ENCODE data around the gene ENAH.
"Not testable (repeated sequence)": the region's sequence is repeated elsewhere in the genome, so short reads cannot be mapped to it uniquely, and the experiment has no call there.

ENAH gene

DNA sequence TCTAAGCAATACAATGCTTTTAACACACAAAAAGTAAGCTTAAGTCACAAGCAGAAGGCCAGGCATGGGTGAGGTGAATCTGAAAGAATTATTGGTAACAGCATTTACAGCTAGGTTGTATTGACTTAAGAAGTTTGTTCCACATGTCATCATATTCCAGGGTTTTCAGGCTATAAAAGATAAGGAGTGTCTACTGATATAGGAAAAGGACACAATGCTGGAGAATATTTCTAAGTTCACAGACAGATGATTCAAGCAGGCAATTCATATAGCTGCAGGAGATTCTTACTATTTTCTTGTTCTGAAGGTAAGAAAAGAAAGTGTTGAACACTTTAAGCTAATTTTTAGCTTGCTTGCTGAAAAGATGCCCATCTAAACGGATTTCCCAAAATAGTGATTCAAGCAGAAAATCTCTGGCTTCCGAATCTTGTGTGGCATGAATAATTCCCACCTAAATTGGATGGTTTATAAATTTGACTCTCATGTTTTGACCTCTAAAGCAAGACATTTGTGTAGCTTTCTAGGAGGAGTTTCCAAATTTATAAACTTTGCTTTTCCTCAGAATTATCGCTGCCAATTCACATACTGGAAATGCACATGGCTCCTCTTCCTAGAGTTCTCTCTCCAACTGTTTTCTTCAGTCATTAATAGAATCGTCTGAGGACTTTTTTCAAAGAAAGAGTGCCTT is 129.5 kb downstream of the ENAH start:
- no peak for DNase-seq (ENCODE audit: low read depth)

GRCh38 chr1:225522588-225523262 is 130.2 kb downstream of the ENAH start:
- no peak for DNase-seq (ENCODE audit: low read depth)

DNA sequence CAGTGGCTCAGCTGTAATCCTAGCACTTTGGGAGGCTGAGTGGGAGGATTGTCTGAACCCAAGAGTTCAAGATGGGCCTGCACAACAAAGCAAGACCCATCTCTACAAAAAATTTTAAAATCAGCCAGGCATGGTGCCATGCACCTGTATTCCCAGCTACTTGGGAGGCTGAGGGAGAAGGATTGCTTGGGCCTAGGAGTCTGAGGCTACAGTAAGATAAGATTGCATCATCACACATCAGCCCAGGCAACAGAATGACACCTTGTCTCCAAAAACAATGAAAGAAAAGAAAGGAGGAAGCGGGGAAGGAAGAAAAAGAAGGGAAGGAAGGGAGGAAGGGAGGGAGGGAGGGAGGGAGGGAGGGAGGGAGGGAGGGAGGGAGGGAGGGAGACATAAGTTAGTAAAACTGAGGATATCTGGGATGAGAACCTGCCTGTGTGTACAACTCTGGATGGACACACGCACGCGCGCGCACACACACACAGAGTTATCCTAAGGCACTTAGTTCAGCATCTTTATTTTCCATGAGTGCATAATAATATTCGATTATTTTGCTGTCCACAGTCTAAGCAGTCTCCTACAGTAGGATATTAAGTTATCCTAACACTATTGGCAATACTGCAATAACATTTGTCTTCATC is 132.2 kb downstream of the ENAH start:
- no peak for DNase-seq (ENCODE audit: low read depth)

GRCh38 chr1:225519166-225519863 is 133.6 kb downstream of the ENAH start:
- DNase-seq (ENCODE audit: low read depth) = no peak

DNA sequence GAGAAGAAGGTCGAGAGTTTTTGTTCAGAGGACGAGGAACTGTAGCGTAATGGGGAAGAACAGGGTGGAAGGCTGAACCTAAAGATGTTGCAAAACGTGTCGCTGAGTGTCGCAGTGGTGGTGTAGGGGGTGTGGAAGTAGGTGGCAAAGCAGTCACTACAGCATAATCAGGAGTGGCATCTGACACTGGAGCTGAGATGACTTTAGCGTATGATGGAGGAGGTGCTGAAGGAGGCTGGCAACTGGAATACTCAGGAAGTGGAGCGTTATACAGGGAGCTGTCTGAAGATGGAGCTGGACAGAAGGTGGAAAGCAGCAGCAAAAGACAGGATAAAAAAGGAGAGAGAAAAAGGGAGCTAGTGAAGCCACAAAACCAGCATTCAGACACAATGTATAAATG is 135.2 kb downstream of the ENAH start:
- DNase-seq (ENCODE audit: low read depth) = no peak

DNA sequence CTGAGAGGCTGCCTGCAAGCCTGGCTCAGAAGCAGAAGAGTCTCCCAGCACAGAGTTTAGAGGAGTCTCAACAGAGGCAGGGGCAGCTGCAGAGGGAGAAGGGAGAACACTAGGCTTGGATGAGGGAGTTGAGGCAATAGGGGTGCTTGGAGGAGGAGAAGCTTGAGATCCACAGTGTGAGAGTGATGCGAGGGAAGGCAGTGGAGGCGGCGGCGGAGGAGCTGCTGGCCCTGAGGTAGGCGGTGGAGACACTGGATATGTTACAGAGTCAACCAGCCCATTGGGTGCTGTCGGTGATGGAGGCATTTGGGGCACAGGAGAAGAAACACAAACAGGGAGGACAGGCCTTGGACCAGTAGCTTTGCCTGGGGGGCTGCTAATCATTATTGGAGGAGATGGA is 135.7 kb downstream of the ENAH start:
- no peak for DNase-seq (ENCODE audit: low read depth)

GRCh38 chr1:225514671-225515081 is 138.2 kb downstream of the ENAH start:
- DNase-seq (ENCODE audit: low read depth) = no peak

DNA sequence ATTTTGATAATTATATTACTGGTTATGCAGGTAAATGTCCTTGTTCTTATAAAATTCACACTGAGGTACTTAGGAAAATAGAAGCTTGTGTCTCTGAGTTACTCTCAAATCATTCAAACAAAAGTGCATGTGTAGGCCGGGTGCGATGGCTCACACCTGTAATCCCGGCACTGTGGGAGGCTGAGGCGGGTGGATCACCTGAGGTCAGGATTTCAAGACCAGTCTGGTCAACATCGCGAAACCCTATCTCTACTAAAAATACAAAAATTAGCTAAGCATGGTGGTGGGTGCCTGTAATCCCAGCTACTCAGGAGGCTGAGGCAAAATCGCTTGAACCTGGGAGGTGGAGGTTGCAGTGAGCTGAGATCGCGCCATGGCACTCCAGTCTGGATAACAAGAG is 139.3 kb downstream of the ENAH start:
- DNase-seq (ENCODE audit: low read depth) = not testable (repeated sequence)

DNA sequence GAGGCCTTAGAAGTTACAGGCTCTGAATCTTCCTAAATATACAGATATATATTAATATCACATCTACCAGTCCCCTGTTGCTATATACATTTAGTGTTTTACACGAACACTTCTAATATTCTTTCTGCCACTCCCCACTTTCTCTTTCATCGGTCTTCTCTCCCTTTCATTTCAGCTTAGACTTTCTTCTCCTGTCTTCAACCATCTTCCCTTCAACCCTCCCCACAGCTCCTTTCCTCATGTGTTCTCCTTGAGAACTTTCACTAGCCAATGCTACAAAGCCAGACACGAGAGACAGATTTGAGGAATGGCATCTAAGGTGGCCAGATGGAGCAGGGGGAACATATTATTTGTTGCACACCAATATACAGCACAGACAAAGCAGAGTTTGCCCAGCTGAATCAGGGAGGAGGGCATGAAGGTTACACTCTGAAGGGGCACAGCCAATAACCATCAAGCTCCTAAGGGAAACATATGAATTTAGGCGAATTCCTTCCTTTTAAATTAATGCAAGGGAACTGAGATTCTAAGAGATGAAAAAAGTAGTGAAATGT is 141.0 kb downstream of the ENAH start:
- no peak for DNase-seq (ENCODE audit: low read depth)

DNA sequence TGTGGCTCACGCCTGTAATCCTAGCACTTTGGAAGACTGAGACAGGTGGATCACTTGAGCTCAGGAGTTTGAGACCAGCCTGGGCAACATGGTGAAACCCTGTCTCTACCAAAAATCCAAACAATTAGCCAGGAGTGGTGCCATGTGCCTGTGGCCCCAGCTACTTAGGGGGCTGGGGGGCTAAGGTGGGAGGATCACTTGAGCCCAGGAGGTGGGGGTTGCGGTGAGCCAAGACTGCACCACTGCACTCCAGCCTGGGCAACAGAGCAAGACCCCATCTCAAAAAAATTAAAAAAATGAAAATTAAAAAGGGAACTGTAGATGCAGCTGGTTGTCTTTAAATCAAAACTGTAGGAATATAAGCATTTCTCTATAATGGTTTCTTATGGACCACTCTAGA is 142.2 kb downstream of the ENAH start:
- not testable (repeated sequence) for DNase-seq (ENCODE audit: low read depth)

- DNase-seq (ENCODE audit: low read depth) = no peak
These were observed 143.2 kb downstream of the ENAH start for GRCh38 chr1:225509770-225510169.

DNA sequence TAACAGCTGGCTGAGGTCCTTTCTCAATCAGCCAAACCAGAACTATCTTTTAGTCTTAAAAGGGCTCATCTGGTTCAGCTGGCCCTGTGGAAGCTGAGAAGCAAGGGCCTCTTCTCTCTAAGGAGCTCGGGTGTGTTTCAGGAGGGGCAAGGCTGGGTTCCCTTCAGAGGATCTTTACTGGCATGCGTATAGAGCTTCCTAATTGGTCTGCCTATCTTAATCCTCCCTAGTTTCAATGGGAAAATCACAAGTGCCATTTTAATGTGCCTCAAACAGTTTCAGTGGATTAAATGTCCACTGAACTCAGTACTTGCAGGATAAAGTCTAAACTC is 143.6 kb downstream of the ENAH start:
- DNase-seq (ENCODE audit: low read depth) = no peak

DNA sequence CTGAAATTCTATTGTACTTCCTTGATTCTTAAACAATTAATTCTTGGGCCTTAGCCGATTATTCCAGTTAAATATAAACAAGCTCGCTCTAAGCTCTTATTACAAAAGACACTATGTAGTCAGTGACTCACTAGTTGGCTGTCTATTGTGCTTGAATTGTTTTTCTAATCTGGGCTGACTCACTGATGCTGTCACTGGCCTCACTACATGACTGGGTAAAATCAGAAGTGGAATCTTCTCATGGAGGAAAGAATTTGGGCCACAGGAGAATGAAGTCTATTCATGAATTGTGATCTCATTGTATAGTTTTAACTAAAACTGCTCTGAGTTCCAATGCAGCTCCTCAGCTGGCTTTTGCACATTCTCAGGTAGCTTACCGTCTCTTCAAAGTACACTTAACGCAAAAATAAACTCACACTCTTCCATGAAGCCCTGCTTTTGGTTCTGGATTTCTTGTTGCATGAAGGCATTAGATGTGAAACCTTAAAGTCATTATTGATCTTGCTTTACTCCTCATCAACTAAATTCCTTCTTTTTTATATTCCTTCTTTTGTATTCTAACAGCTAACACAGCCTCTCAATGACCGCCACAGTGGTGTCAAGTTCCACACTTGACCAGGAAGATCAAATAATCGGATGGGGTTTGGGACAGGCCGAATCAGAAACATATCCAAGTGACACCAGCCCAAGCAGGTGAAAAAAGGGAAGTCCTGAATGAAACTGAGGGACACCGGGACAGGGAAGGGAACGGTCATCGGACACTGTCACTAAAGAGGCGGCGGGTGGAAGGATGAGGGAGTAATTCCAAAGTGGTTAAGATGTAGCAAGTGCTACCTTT is 144.2 kb downstream of the ENAH start:
- peak; percentile 88 for DNase-seq (ENCODE audit: low read depth)

- DNase-seq (ENCODE audit: low read depth) = no peak
These were observed 146.2 kb downstream of the ENAH start for GRCh38 chr1:225506727-225507126.

GRCh38 chr1:225504776-225505175 is 148.1 kb downstream of the ENAH start:
- no peak for DNase-seq (ENCODE audit: low read depth)

GRCh38 chr1:225500624-225501192 is 152.2 kb downstream of the ENAH start:
- DNase-seq (ENCODE audit: low read depth) = no peak

- DNase-seq (ENCODE audit: low read depth) = peak; percentile 55
These were observed 154.3 kb downstream of the ENAH start for GRCh38 chr1:225498549-225499136.

GRCh38 chr1:225494789-225495359 is 158.0 kb downstream of the ENAH start:
- DNase-seq (ENCODE audit: low read depth) = no peak

GRCh38 chr1:225493591-225494246 is 159.2 kb downstream of the ENAH start:
- DNase-seq (ENCODE audit: low read depth) = no peak

DNA sequence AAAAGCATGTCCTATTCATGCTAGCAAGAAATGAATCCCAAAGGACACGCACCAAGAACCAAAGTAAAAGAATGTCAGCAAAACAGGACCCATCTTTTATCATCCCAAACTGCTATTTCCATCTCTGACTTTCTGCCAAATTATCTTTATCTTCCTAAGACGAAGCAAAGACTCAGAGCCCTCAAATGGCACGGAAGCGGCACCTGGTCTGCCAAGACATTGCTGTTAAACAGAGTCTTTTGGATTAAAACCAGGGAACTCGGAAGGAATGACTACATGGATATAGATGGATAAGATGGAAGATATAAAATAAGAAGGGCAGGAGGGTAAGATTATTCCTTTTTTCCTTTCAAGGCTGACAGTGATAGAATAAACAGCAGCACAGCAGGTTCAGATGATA is 164.2 kb downstream of the ENAH start:
- DNase-seq (ENCODE audit: low read depth) = no peak

All from HS-5 (cell line).